ENCODE results near the gene KCNJ8.

KCNJ8 gene

DNA sequence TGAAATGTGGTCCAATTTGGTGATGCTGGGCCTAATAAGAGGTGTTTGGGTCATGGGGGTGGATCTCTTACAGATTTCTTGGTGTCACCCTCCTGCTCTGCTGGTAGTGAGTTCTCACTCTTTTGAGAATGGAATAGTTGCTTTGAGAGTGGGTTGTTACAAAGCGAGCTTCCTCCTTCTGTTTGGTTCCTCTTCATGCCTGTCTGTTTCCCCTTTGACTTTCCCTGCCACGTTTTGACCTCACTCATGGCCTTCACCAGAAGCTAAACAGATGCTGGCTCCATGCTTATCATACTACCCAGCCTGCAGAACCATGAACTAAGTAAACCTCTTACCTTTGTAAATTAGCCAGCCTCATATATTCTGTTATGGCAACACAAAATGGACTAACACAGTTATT, 59.1 kb downstream of the KCNJ8 start:
- DNase-seq (ENCODE audit: low read depth) = no peak
